ENCODE measurements around the gene DCLK1.
A peak's percentile ranks its signal among the peaks of the same experiment; 100 is the strongest.

The DCLK1 gene

GRCh38 chr13:35926859-35927530 lies 204.2 kb downstream of the DCLK1 start:
- DNase-seq (ENCODE audit: low read depth), result peak; percentile 19
- TF ChIP-seq, protein P1, sequence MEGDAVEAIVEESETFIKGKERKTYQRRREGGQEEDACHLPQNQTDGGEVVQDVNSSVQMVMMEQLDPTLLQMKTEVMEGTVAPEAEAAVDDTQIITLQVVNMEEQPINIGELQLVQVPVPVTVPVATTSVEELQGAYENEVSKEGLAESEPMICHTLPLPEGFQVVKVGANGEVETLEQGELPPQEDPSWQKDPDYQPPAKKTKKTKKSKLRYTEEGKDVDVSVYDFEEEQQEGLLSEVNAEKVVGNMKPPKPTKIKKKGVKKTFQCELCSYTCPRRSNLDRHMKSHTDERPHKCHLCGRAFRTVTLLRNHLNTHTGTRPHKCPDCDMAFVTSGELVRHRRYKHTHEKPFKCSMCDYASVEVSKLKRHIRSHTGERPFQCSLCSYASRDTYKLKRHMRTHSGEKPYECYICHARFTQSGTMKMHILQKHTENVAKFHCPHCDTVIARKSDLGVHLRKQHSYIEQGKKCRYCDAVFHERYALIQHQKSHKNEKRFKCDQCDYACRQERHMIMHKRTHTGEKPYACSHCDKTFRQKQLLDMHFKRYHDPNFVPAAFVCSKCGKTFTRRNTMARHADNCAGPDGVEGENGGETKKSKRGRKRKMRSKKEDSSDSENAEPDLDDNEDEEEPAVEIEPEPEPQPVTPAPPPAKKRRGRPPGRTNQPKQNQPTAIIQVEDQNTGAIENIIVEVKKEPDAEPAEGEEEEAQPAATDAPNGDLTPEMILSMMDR (conservative IDR thresholded peaks at IDR 0.05; ENCODE audit: low read depth, low read length), result no peak
- no peak overlapping the region for H3K4me3 ChIP-seq (ENCODE audit: low read depth, low read length)

DNA sequence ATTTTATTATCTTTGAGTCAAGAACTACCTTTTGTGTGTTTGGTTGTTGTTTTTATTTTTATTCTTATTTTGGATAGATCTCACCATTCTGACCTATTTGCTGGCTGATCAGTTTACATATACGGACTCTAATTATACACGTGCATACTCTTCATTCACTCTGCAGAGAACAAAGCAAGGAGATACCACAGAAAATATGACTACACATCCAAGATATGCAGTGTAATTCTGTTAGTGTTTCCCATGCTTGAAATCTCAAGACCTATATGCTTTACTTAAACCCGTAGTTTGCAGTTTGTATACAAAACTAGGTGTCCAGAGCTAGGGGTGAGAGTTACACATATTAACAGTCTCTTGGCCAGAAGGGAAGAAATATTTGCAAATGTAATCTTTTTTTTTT lies 205.5 kb downstream of the DCLK1 start:
- peak; percentile 31 for DNase-seq (ENCODE audit: low read depth)
- no peak overlapping the region for H3K4me3 ChIP-seq (ENCODE audit: low read depth, low read length)
- TF ChIP-seq, protein P1 (conservative IDR thresholded peaks at IDR 0.05; ENCODE audit: low read depth, low read length), result no peak

- DNase-seq (ENCODE audit: low read depth), result peak; percentile 54
- no peak overlapping the region for H3K4me3 ChIP-seq (ENCODE audit: low read depth, low read length)
- TF ChIP-seq, protein P1 (conservative IDR thresholded peaks at IDR 0.05; ENCODE audit: low read depth, low read length), result no peak
Measured at GRCh38 chr13:35923347-35923746, 207.8 kb downstream of the DCLK1 start.

DNA sequence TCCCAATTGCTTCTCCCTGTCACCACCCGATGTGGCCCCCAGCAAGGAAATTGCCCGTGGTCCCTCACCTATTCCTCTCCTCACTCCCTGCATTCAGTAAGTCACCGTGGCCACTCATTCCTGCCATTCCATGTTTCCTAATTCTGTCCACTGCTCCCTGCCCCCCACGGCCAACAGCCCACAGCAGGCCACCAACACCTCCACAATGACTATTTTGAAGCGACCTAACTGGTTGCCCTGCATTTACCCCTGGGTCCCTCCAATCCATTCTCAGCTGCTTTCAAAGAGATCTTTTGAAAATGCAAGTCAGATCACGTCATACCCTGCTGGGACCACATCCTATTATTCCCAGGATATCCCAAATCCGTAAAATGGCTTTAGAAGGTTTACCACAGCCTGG lies 210.4 kb downstream of the DCLK1 start:
- no peak overlapping the region for H3K4me3 ChIP-seq (ENCODE audit: low read depth, low read length)
- TF ChIP-seq, protein P1 (conservative IDR thresholded peaks at IDR 0.05; ENCODE audit: low read depth, low read length), result no peak
- no peak for DNase-seq (ENCODE audit: low read depth)

- H3K4me3 ChIP-seq (ENCODE audit: low read depth, low read length), result peak overlapping the region; percentile 43
- TF ChIP-seq, protein P1 (conservative IDR thresholded peaks at IDR 0.05; ENCODE audit: low read depth, low read length), result no peak
- DNase-seq (ENCODE audit: low read depth), result no peak
Measured at GRCh38 chr13:35917942-35918645, 213.1 kb downstream of the DCLK1 start.

DNA sequence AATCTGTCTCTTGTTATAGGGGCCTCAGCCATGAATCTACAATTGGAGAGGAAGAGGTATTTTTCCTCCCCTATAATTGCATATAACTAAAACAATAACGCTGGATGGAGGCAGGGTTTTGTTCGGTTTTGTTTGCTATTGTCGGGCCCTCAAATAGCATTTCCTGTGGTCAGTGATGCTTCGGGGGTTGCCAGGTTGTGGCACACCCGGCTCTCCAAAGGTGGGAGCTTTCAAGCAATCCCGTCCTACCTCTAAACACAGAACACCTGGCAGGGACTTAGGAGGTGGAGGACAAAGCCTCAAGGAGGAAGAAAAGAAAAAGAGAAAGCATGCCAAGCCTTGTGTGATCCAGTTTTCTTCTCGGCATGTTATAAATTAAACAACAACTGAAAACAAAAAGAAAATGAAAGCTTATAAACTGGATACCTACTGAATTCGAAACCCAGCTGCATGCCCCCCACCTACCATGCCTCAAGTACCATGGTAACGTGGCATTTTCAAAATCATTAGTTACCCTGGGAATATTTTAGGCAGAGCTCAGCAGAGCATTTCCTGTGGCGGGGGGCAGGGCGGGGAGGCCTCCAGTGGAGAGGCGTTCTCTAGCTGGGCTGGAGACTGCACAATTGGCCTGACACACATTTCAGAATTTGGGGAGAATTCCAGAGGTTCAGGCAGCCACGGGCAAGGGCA lies 213.8 kb downstream of the DCLK1 start:
- TF ChIP-seq, protein P1 (conservative IDR thresholded peaks at IDR 0.05; ENCODE audit: low read depth, low read length), result no peak
- peak; percentile 27 for DNase-seq (ENCODE audit: low read depth)
- H3K4me3 ChIP-seq (ENCODE audit: low read depth, low read length), result peak overlapping the region; percentile 43
